ENCODE measurements around the gene SPTB. TPM values are rescaled to one million over a fixed set of nuclear protein-coding genes. Genes with fewer than 3 reads are reported as not detected.

The SPTB gene
- total RNA-seq, 1 donor from 2014 or later = 0.08 TPM

DNA sequence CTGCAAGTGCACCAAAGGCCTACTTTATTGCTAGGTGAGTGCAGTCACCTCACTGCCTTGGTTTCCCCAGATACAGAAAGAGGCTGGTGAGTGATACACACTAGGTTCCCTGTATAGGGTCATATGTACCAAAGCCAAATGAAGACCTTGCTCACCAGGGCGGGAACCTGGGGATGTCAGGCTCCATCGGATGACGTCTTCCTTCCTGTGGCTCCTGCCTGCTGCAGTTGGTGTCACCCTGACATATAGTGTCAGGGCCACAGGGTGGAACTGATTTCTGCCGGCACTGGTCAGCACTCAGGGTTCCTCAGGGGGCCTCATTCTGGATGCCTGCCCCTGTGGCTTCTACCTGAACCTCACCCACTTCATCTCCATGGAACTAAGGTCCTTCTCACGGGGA, 132.4 kb downstream of the SPTB start:
- ATAC-seq = no peak

DNA sequence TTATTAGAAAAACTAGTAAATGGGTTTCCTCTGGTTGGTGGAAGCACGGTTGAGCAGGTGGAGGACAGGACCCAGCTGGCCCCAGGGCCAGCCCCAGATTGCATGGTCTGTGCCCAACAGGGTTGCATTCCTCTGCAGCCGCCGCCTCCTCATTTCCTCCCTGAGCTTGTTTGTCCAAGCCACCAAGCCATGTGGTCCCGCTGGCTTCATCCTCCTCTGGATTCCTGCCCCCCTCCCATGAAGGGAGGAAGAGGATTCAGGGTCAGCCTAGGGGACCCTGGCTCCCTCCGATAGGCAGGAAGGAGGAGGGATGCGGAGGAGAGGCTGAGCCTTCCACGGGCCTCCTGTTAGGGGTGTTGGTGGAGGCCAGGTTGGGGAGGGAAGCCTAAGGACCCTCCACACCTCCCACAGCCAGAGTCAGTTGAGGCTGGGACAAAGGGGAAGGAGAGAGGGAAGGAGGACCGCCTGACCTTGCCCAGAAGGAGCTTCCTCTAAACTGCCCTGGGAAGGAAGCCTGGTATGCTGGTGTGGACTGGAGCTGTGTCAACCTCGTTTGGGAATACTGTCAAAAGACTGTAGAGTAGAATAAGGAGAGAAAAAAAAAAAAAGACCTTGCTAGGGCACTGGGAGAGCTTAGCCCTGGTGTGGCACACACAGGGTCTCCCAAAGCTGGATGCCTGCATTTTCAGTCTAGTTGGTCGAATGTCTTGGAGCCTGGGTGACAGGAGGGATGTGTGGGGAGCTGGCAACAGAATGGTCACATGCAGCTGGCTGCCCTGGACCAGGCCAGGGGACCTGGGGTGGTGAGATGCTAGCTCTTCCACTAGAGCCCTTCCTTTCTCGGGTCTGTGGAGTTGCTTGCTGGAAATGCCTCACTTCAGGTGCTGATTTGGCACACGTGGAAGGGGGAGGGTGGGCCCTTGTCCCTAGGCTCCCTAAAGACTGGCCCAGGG, 133.1 kb downstream of the SPTB start:
- peak; percentile 4 for ATAC-seq

DNA sequence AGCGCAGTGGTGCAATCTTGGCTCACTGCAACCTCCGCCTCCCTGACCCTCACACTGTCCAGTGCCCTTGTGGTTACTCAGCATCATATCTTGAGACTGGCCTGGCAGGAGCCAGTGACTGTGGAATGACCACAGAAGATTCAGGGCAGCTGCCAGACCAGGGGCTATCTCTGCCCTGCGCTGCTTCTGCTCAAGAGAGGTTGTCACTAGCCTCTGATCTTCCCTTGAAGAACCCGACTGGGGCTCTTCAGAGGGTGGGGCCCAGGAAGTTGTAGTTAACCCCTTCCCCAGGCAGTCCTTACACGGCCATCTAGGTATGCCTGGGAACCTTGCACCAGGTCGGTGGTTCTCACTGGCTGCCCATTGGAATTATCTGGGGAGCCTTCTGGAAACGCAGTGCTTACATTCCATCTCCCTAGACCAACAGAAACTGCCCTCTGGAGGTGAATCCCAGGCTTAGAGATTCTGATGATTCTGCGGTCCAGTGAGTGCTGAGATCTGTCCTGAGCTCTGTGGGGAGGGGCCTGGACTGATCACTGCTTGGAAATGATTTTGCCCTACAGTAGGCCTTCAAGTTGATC, 134.1 kb downstream of the SPTB start:
- no peak for ATAC-seq

DNA sequence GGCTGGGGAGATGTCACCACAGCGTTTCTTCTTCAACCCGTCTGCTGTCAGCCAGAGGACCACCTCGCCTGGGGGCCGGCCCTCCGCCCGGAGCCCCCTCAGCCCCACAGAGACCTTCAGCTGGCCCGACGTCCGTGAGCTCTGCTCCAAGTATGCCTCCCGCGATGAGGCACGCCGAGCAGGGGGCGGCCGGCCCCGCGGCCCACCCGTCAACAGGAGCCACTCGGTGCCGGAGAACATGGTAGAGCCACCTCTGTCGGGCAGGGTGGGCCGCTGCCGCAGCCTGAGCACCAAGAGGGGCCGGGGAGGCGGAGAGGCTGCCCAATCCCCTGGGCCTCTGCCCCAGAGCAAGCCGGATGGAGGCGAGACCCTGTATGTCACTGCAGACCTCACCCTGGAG, 136.6 kb downstream of the SPTB start:
- ATAC-seq = no peak

DNA sequence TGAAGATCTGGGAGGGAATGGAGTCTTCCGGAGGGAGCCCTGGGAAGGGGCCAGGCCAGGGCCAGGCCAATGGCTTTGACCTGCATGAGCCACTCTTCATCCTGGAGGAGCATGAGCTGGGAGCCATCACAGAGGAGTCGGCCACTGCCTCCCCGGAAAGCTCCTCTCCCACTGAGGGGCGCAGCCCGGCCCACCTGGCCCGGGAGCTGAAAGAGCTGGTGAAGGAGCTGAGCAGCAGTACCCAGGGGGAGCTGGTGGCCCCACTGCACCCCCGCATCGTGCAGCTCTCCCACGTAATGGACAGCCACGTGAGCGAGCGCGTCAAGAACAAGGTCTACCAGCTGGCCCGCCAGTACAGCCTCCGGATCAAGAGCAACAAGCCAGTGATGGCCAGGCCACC, 137.7 kb downstream of the SPTB start:
- ATAC-seq = no peak

DNA sequence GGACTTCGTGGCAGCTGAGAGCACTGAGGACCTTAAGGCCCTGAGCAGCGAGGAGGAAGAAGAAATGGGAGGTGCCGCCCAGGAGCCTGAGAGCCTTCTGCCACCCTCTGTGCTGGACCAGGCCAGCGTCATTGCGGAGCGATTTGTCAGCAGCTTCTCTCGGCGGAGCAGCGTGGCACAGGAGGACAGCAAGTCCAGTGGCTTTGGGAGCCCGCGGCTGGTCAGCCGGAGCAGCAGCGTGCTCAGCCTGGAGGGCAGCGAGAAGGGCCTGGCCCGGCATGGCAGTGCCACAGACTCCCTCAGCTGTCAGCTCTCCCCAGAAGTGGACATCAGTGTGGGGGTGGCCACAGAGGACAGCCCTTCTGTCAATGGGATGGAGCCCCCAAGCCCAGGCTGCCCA, 138.5 kb downstream of the SPTB start:
- no peak for ATAC-seq

DNA sequence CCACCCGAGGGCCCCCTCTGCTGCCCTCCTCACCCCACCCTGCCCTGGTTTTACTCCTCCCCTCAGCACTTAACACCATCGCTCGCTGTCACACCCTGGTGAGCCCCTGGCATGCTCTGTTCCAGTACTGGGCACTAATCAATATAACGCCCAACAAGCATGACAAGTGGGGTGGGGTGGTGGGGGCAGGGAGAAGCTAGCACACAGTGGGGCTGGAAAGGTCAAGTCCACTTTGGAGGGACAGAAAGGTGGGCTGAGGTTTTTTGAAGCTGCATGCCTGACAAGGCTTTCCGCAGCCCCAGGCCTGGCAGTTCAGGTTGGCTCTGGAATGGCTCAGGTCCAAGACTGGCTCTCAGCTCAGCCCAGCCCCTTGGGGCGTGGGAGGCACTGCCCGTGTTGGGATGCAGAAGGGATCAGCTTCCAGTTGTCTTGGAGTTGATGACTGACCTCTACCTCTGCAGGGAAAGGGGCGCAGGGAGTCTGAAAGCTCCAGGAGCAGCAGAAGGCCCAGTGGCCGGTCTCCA, 141.4 kb downstream of the SPTB start:
- no peak for ATAC-seq

DNA sequence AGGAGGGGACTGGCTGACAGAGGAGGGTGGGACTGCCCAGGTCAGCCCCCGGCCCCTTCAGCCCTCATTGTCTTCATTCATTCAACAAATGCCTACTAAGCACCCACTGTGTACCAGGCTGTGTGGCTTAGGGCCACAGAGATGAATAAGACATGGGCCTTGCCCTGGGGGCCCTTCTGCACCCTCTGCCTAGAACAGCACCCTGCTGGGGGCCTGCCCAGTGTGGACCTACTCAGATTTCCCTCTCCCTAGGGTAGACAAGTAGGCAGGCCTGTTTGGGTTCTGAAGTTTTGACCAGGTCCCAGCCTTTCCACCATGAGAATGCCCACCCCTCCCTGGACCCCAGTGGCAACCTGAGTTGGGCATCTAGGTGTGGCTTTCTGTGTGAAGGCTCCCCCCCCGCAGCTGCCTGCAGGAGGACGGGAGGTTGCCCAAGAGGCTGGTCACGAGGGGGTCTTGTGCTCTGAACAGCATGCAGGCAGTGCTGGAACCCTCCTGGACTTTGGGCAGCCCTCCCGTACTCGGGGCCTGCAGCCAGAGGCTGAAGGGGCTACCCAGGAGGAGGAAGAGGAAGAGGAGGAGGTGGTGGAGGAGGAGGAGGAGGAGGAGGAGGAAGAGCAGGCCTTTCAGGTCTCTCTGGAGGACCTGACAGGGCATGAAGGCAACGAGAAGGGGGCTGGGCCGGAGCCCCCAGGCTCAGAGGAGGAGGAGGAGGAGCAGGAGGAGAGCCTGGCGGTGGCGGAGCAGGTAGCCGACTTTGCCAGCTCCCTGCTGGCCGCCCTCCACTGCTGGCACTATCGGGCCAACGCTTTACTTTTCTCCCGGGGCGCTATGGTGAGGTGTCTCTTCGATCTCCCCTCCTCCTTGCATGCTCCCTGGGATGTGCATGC, 142.1 kb downstream of the SPTB start:
- peak; percentile 30 for ATAC-seq

DNA sequence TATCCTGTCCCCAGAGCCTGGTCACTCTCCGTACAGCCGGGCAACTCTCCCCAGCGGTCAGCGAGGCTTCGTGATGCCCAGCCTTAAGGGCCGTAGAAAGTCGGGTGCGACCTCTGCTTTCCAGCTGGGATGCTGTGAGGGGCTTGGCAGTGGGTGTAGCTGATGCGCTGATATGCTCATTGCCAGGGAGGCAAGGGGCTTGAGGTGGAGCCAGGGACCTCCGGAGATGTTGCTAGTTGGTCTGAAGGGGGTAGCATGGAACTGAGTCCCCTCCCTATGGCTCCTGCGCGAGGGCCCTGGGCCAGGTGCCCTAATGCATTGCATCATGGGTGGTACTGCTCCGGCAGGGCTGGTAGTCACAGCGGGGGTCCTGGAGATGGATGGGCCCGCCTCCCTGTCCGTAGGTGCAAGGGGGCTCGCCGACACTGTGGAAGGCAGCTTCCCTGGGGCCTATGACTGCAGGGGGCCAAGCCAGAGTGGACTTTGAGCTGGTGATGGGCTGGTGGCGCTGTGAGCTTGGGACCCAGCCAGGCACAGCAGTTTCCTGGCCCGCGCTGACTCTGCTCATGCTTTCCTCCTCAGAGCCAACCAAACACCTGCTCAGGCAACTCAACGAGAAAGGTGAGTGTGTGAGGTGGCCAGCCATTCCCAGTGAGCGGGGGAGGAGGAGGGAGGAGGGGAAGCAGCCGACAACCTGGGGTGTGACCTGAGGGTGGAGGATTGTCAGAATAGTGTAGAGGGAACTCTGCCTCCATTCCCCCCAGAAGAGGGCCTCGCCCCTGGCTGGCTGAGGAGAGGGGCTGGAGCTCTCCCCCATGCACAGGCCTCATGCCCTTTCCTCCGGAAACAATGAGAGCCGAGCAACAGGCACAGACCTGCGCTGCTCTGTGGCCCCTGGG, 143.2 kb downstream of the SPTB start:
- ATAC-seq = peak; percentile 91

DNA sequence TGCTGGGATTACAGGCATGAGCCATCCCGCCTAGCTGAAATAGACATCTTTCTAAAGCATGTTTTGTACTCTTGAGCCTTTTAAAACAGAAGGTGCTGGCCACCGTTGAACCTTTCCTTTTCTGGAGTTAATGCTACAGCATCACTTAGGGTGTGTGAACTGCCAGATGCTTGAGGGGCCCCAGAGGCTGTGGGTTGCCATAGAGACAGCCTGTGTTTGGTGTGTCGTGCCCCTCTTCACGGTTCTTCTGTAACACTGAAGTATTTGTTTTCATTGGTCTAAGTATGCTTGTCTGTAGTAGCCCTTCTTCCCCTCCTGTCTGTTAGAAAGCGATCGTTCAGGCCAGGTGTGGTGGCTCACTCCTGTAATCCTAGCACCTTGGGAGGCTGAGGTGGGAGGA, 144.7 kb downstream of the SPTB start:
- no peak for ATAC-seq

DNA sequence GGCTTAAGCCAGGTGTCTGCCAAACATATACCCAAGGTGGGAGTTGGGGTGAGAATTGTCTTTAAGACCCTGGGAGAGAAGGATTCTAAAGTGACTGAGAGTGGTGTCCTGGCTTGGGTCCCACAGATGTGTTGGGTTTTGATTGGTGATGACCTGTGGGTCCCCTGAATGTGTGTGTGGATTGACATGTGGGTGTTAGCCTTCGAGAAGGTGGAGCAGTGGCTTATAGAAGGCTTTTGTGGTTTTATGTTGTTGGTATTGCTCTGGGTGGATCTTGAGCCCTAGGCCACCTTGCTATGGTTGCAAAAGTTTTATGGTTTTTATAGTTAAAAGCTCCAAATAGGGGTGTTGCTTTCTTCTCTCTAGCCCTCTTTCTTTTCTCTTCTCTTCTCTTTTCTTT, 145.8 kb downstream of the SPTB start:
- ATAC-seq = no peak

DNA sequence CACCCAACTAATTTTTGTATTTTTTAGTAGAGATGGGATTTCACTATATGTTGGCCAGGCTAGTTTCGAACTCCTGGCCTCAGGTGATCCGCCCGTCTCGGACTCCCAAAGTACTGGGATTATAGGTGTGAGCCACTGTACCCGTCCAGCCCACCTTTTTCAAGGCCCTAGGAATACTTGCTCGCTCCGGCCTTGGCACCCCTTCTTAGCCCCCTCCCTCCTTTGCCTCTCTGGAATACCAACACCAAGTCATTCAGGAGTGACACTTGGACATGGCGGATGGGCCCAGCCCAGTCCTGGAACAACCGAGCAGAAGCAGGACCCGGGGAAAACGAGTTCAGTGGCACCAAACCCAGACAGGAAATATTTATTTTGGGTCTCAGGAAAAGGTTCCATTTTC, 146.4 kb downstream of the SPTB start:
- no peak for ATAC-seq

DNA sequence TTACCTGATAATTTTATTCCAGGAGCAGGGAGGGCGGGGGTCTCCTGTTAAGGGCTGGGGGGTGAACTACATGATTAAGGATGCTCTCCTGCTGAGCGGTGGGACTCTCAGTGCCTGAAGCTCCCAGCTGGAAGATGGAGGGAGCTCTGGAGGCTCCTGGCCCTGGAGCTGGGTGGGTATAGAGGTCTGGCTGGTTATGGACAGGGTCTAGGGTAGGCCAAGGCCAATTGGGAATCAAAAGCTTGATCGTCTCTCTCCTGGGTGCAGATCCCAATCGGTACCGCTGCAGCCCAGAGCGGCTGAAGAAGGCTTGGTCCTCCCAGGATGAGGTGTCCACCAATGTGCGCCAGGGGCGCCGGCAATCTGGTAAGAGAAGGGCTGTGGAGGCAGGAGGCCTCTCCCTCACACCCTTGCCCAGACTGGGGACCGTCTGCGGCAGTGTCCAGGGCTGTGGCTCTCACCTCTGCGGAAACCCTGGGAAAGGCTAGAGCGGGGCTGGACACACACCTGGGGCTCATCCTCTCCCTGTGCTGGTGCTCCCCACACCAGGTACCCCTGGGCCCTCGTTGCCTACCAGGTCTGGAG, 147.1 kb downstream of the SPTB start:
- ATAC-seq = no peak

DNA sequence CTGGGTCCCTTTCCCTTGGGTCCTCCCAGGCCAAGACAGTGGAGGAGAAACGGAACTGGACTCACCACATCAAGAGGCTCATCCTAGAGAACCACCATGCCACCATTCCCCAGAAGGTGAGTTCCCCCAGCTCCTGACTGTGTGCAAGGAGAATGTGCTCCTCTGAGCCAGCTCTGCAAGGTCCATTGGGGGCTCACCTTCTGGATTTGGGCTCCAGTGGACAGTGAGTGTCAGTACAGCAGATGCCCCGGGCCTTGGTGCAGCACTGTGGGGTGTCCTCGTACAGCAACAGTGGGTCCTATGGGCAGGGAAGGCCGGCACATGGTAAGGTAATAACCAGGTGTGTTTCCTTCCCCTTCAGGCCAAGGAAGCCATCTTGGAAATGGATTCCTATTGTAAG, 147.6 kb downstream of the SPTB start:
- no peak for ATAC-seq

DNA sequence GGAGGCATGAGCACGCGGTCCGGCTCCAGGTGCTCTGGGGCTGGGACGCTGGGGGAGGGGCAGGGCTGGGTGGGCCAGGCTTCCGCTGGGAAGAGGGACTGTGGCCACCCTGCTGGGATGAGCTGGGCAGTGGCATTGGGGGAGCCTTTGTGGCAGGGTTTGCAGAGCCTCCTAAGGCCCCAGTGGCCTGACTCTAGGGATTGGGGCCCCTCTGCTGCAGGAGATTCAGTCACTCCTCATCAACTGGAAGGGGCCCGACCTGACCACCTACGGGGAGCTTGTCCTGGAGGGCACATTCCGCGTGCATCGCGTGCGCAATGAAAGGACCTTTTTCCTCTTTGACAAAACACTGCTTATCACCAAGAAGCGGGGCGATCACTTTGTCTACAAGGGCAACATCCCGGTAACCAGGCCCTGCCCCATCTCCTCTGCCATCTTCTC, 148.5 kb downstream of the SPTB start:
- no peak for ATAC-seq

DNA sequence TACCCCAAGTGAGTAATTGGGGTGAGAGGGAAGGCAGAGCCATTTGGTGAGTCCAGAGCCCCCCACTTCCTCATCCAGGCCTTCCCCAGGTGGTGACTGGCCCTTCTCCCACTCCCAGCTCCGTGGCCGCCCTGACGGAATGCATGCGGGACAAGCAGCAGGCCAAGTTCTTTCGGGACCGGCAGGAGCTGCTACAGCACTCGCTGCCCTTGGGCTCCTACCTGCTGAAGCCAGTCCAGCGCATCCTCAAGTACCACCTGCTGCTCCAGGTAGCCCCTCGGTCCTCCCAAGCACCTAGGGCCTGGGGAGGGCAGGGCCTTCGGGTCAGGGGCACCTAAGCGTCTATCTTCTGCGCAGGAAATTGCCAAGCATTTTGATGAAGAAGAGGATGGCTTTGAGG, 149.0 kb downstream of the SPTB start:
- ATAC-seq = no peak

DNA sequence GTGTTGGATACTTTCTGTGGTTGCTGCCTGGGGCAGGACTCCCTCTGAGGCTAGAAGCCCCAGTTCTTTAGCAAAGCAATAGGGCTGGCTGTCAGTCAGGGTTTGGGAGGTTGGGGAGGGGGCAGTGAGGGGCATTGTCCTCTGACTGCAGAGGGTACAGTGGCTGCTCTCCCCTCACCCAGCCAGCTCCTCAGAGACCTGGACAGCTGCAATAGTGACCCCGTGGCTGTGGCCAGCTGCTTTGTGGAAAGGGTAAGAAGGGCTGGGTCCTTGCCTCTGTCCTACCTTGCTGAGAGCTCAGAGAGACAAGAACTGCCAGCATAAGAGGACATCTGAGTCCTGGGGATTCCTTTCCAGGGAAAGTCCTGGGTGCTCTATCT, 149.7 kb downstream of the SPTB start:
- ATAC-seq = no peak

DNA sequence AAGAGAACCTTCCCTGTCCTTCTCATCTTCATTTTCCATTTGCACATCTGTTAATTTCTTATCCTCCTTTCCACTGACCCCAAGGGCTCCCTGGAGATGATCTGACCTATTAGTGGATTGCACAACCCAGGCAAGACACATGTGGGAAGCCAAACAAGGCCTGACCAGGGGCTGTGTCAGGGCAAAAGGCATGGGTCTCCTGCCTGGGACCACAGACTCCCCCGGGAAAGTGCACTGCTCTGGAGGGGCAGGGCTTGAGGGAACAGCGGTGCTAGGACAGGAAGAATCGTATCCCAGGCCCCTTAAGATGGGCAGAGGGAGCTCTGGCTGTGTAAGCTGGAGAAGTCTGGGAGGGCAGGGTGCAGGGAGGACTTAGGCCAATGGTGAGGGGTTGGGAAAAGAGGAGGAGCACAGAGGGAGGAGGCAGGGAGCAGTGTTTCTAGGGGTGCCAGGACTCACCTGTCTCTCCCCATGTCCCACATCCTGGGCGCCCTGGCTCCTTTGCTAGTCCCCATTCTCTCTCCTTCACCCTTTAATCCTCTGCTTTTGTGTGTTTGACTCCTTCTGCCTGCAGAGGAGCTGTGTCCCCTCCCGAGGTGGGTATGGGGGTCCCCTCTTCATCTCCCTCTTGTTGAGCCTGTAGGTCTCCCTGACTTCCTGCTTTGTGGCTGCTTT, 150.2 kb downstream of the SPTB start:
- no peak for ATAC-seq

DNA sequence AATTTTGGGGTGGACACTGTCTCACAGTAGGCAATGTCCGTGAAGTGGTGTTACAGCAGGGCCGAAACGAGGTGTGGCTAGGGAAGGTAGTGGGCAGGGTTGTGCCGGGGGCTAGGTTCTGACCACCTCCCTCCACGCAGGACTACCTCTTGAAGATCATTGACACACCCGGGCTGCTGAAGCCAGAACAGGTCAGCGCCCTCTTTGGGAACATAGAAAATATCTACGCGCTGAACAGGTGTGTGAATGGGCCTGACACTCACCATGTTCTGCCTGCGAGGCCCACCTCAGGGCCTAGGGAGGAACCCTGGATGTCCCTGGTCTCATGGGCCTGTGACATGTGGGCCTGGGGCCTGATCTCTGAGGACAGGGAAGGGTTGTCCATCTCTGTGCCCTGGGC, 150.9 kb downstream of the SPTB start:
- ATAC-seq = no peak

DNA sequence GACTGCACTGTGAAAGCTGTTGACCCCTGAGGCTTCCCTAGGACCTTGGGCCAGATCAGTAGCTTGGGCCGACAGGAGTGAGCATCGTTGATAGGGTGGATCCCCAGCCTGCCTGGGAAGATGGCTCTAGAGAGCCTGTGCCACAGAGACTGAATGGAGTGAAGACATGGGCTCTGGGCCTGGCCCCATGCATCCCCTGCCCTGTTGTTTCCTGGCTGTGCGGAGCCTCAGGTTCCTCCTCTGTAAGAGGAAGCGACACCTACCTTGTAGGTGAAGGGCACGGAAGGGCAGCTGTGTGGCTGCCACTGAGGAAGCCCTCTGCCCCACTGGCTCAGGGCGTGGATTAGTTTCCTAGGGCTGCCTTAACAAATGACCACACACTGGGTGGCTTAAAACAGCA, 151.6 kb downstream of the SPTB start:
- ATAC-seq = no peak

DNA sequence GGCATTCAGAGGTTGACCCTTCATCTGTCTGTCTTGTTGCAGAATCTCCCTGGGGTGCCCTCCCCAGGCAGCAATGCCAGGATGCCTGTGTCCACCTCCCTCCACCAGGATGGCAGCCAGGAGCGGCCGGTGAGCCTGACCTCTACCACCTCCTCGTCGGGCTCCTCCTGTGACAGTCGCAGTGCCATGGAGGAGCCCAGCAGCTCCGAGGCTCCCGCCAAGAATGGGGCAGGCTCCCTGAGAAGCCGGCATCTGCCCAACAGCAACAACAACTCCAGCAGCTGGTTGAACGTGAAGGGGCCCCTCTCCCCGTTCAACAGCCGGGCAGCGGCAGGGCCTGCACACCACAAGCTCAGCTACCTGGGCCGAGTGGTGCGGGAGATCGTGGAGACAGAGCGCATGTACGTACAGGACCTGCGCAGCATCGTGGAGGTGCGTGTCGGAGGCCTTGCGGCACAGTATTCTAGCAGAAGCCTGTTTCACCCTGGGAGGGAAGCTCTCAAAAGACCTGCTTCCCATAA, 152.1 kb downstream of the SPTB start:
- no peak for ATAC-seq

Measured in esophagus mucosa (tissue), 1 donor.